ENCODE results near the gene BTBD2.

DNA sequence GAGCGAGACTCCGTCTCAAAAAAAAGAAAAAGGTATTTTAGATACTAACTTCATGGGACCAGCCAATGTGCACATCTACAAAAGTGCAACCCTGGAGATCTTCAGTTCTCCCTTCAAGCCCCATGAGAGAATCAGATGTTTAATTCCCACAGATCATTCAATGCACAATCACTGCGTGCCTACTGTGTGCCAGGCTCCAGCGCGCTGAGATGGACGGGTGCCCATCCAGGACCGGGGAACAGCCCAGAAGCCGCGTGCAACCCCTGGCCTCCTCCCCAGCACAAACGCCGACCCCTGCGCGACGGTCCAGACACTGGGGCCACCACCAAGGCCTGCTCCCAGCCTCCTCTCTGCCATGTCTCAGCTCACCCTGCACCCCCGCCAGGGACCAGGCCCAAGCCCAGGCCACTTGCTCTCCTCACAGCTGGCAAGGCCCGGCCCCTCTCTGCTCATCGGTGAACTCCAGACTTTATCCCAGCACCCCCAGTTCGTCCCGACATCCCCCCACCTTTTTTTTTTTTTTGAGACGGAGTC is 5.3 kb downstream of the BTBD2 start:
- TF ChIP-seq, protein P1, sequence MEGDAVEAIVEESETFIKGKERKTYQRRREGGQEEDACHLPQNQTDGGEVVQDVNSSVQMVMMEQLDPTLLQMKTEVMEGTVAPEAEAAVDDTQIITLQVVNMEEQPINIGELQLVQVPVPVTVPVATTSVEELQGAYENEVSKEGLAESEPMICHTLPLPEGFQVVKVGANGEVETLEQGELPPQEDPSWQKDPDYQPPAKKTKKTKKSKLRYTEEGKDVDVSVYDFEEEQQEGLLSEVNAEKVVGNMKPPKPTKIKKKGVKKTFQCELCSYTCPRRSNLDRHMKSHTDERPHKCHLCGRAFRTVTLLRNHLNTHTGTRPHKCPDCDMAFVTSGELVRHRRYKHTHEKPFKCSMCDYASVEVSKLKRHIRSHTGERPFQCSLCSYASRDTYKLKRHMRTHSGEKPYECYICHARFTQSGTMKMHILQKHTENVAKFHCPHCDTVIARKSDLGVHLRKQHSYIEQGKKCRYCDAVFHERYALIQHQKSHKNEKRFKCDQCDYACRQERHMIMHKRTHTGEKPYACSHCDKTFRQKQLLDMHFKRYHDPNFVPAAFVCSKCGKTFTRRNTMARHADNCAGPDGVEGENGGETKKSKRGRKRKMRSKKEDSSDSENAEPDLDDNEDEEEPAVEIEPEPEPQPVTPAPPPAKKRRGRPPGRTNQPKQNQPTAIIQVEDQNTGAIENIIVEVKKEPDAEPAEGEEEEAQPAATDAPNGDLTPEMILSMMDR (optimal IDR thresholded peaks at IDR 0.05 in 1 of 3, IDR thresholded peaks at IDR 0.05 in 1 of 3, conservative IDR thresholded peaks at IDR 0.05 in 1 of 3; ENCODE audit: extremely low read depth in 1 of 3, insufficient read depth in 2 of 3, low read length in 3 of 3): no peak
- no peak for TF ChIP-seq EZH2 (IDR thresholded peaks at IDR 0.05; ENCODE audit: low read length)
